HG03378 (cell line): ENCODE data around the gene GREB1.

Source experiments
- ATAC-seq: cut with Tn5 transposase; IDR thresholded peaks from one replicate; pipeline ENCODE4 v1.9.1; 2021; ENCODE audit warnings: mild to moderate bottlenecking, moderate library complexity; ENCODE audit not compliant: unreplicated experiment

The GREB1 gene

GRCh38 chr2:11558214-11558886, 24.5 kb downstream of the GREB1 start:
- no peak for ATAC-seq

DNA sequence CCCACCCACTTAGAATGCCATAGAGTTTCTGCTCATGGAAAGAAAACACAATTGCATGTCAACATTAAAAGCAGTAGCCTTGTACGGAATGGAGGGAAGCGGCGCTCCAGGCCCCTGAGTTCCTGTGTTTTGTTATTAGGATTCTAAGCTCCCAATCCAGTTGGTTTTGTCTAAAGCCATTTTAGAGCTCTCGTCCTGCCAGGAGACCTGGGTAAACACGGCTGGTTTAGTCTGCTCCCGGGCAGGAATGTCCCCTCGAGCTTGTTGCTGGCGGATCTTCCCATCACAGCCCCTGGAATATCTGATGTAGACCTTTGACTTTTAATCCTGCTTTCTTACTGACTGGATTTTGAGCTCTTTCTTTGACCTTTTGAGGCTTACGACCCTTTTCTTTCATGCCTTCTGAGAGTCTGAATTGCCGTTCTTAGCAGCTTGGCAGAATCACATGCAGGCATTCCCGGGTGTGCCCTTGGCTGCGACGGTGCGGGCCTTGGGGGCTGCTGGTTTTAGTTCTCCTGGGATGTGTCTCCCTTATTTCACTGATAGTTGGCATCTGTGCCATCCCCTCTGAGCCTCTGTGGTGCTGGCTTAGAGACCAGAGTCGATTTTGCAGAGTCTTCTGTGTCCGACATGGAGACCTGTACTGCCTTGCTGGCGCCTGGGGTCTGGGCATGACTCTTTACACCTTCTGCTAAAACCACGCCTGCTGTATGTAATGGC, 25.4 kb downstream of the GREB1 start:
- ATAC-seq: no peak

- no peak for ATAC-seq
Measured at GRCh38 chr2:11559786-11560155, 25.9 kb downstream of the GREB1 start.

- no peak for ATAC-seq
Measured at GRCh38 chr2:11560806-11561205, 27.0 kb downstream of the GREB1 start.

DNA sequence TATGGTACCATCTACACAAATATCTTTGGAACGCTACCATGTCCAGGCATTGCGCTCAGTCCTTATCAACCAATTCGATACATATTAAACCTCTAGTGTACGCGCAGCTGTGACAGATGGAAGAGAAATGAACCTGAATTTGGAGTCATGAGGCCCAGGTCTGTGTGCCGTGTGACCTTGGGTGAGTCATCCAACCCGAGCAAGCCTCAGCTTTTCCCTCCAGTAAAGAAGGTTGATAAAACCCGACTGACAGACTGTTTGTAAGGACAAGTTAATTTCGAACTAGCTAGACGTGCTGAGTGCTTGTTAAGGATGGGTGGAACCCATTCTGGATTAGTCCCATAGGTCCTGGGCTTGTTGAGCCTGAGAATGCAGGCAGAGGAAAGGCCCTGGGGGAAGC, 28.2 kb downstream of the GREB1 start:
- no peak for ATAC-seq

DNA sequence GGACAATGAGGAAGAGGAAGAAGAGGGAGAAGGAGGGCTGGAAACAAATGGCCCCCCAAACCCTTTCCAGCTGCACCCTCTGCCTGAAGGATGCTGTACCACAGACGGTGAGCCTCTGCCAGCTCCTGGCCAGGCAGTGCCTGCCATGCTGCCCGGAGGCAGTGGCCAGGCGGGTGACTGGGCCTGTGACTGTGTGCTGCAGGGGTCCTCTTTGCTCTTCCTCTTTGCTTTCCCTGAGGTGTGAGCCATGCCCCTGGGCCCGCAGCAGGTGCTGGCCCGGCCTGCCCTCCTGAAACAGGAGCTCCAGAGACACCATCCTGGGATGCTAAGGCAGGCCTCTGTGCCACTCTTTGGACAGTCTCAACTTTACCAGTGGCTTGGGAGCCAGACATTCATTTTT, 28.6 kb downstream of the GREB1 start:
- no peak for ATAC-seq

DNA sequence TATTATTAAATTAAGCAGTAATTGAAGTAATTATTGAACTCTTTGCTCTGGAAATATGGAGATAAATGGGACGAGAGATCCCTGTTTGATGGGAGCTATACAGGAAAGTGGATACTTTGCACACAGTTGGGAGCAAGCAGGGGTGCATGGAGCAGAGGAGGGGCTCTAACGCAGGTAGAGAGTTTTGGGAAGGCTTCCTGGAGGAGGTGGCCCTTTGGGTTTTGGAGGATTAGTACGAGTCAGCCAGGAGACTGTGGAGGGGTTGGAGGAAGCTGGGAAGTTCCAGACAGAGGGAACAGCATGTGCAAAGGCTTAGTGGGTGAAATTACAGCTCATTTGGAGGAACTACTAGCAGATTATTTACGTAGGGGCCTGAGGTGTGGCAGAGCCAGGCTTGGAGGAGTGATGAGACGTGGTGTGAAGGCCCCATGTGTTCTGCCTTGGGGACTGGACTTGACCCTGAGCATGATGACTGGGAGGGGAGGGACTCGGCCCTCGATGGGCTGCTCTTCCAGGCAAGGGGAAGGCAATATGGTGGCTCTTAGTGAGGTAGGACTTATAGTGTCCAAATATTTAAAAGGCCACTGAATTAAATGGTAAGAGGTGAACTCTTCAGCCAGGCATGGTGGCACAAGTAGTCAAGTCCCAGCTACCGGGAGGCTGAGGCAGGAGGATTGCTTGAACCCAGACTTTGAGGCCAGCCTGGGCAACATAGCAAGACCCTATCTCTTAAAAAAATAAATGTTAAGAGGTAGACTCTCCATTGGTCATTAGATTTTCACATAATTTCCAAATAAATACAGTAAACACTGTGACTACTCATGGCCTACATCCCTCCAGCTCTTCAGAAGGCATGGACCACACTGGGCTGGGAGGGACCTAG, 30.2 kb downstream of the GREB1 start:
- ATAC-seq: no peak

DNA sequence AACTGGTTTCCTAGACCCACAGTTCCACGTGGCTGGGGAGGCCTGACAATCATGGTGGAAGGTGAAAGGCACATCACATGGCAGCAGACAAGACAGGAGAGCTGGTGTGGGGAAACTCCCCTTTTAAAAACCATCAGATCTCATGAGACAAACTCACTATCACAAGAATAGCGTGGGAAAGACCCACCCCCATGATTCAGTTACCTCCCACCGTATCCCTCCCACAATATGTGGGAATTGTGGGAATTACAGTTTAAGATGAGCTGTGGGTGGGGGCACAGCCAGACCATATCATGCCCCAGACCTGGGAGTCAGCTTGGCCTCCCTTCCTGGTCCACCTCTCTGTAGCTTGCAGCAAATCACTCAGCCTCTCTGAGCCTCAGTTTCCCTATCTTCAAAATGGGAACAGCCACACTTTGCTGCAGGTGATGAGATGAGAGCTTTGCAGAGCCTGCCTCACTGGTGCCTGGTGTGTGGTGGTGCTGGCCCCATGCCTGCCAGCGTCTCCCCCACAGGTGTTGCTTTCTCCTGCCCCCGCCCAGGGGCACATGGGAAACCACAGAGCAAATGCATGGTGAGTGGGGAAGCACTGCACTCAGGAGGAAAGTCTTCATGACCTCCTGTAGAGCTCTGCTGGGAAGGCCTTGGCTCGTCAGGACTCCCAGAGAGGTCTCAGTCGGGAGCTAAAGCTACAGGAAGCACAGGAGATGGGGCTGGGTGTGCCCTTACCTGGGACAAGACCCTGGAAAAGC, 31.1 kb downstream of the GREB1 start:
- ATAC-seq: no peak

GRCh38 chr2:11566383-11566782, 32.5 kb downstream of the GREB1 start:
- no peak for ATAC-seq

DNA sequence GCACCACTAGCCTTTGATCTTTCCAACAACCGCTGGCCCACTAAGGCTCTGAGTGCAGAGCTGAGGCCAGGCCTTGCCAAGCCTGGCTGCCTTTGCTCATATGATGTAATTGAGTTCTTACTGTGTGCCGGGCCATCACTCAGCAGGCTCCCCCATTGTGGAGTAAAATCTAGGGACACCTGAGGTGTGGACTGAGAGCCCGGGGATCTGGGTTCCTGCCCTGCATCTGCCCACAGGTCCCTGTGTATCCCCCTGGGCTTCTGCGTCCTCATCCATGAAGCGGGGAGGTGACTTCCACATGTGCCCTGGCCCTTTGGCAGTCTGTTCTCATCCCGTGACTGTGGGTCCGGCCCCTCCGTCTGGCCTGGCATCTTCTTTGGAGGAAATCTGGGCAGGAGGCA, 33.8 kb downstream of the GREB1 start:
- ATAC-seq: no peak

DNA sequence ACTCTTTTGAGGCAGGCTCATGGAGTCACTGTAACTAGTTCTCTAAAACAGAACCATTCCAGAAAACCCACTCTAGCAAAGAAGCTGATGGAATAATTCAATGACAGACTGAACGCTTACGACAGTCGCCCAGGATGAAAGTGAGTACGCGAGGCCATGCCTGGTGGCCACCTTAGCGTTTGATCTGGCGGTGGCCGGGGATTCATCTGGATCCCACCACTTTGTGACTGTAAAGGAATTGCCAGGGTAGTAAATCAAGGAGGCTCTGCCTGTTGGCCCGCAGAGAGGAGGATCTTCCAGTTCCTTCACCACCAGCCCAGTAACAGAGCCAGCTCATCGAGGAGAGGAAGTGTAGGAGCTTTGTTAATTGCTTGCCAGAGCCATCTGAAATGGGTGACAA, 34.6 kb downstream of the GREB1 start:
- no peak for ATAC-seq

DNA sequence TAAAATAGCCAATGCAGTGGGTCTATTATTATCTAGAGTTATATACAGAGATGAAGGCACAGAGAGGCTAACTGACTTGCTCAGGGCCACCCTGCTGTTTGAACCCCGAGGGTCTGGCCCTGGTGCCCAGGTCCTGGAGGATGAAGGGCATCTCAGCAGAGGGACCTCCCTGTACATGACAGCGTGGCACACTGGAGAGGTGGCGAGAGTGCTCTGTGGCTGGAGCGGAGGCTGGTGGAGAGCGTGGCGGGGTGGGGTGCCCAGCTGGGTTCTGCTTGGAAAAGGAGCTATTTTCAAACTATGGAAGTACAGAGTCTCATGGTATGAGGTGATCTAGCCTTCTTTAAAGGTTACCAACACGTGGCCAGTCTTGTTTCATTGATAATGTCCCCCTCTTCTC, 35.8 kb downstream of the GREB1 start:
- no peak for ATAC-seq

GRCh38 chr2:11571170-11571569, 37.3 kb downstream of the GREB1 start:
- no peak for ATAC-seq

DNA sequence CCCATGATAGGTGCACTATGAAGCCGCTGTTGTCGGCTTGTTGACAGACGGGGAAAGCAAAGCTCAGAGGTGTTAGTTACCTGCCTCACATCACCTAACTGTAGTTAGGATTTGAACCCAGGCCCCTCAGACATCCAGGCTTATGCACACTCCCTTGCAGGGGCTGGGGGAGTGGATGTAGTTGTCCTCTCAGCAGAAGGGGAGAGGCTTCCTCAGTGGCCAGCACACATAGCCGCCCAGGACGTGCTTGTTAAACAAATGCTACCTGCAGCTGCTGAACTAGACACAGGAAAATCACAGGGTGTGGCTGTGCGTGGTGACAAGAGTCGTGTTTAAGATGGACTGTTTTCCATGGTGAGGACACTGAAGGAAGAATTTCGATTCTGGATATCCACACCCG, 39.2 kb downstream of the GREB1 start:
- no peak for ATAC-seq

DNA sequence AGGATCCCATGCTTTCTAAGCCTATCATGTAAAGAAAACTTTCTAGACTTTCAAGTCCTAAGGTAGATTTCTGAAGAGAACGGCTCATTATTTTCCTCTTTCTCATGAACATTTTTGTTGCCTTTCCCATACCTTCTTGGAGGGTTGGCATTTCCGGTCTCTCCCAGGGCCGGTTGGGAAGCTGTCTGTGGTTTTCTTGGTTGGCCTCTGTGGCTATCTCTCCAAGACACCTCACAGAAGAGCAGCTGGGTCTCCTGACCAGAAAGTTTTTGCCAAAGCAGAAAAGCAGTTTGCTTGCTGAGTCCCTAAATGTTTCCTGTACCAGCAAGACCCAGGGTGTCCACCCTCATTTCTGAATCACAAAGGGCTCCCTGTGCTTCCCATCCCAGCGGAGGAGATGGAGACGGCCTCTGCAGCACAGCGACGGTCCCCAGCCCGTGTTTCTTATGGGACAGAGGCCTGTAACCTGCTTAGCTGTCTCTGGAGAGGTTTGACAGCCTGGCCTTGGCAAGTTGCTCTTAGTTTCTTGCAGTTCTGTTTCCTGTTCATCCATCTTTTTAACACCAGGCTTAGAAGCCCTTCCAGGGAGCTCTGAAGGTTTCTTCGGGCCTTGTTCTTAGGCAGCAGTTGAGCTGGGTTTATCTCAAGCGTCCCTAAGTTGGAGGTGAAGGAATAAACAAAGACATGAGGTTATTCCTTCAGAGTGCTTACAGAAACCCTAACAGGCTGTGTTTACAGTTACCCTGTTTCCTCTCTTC, 39.8 kb downstream of the GREB1 start:
- ATAC-seq: no peak

- ATAC-seq: no peak
Measured at GRCh38 chr2:11574176-11575046, 40.6 kb downstream of the GREB1 start.

DNA sequence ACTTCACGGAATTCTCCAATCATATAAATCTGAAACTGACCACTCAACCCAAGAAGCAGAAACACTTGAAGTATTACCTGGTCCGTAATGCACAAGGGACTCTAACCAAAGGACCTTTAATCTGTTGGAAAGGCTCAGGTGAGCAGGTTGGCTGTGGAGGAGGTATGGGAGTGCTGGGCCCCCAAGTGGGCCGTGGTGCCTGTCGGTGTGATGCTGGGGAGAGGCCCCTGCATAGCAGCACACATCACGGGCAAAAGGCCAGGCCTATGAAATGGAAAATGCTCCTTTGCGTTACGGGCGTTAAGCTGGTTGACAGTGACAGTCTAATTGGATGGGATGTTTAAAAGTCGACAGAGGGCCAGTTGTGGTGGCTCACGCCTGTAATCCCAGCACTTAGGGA, 42.6 kb downstream of the GREB1 start:
- no peak for ATAC-seq

DNA sequence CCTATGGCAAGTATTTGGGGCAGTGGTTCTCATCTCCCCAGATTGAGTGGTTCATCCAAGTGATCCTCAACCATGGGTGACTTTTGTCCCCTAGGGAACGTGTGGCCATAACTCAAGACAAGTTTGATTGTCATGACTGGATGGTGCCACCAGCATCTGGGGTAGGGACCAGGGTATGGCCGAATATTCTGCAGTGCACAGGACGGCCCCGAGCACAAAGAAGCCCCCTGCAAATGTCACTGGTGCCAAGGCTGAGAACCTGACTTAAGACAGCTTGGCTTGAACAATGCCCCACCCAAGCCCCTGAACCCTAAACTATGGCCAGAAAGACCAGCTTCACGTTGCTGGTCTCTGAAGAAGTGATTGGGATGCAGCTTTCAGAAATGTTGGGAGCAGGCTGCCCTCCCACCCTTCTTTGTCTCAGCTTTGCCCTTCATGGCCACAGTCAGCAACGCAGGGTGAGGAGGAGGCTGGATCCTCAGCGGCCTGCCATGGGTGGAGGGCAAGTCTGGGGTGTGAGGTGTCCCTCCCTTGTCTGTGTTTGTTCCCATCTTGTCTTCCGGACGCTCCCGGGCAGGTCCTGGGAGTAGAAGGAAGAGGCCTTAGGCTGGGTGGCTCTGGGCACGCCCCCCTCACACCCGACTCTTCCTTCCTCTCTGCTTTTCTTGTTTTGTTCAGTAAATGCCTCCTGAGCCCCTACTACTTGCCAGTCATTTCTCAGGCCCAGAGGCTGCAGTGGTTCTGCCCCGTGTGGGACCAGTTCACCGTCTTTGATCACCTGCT, 43.4 kb downstream of the GREB1 start:
- ATAC-seq: no peak
